ENCODE data around the gene TOGARAM2. TPM values are rescaled to one million over a fixed set of nuclear protein-coding genes. Genes with fewer than 3 reads are reported as not detected.

The TOGARAM2 gene
- total RNA-seq, 6 experiments from 2014 or later: not detected

DNA sequence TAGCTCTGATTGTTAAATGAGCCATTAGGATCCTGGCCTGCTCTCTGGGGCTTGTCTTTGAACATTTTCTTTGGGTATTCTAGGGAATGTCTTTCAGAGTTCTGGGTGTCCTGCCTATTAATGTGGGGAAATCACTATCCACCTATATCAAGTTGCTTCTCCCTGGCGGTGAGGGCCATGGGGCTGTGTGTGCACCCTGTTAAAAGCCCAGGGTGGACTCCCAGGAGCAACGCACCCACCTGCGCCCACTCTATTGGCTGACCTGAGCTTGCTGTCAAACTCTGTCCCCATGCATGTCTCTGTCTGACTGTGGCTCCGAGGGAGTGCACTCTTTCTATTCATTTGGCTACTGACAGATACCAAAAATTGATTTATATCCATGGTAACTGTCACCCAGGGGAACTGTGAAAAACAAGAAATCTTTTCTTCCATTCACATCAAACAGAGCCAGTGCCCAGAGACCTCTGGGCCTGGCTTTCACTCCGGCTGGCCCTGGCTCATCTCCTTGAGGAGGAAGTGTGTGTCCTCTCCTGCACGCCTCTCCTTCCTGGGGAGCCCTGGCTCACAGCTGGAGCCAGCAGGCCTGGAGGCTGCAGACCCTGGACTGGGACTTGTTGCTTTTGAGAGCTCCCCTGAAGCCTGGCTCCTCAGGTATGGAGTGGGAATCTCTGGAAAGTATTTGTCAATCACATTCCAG is 10.5 kb upstream of the TOGARAM2 start:
- H3K4me1 Mint-ChIP-seq (ENCODE audit: low read depth): peaks cover 2% of the 10 kb centered on the region; the same call in 1 of the 2 replicates
- DNase-seq: no peak
- no peak overlapping the region for H3K4me3 Mint-ChIP-seq
- no peak overlapping the region for H3K27ac Mint-ChIP-seq
- peaks cover 2% of the 10 kb centered on the region; the same call in 1 of the 2 replicates for H3K9me3 Mint-ChIP-seq
- TF ChIP-seq, protein P1, sequence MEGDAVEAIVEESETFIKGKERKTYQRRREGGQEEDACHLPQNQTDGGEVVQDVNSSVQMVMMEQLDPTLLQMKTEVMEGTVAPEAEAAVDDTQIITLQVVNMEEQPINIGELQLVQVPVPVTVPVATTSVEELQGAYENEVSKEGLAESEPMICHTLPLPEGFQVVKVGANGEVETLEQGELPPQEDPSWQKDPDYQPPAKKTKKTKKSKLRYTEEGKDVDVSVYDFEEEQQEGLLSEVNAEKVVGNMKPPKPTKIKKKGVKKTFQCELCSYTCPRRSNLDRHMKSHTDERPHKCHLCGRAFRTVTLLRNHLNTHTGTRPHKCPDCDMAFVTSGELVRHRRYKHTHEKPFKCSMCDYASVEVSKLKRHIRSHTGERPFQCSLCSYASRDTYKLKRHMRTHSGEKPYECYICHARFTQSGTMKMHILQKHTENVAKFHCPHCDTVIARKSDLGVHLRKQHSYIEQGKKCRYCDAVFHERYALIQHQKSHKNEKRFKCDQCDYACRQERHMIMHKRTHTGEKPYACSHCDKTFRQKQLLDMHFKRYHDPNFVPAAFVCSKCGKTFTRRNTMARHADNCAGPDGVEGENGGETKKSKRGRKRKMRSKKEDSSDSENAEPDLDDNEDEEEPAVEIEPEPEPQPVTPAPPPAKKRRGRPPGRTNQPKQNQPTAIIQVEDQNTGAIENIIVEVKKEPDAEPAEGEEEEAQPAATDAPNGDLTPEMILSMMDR (IDR thresholded peaks at IDR 0.05): no peak
- H3K36me3 Mint-ChIP-seq (ENCODE audit: low read depth): no peaks in the 10 kb centered on the region
- H3K27me3 Mint-ChIP-seq (ENCODE audit: insufficient read depth): peaks cover 2% of the 10 kb centered on the region; the same call in 1 of the 2 replicates

DNA sequence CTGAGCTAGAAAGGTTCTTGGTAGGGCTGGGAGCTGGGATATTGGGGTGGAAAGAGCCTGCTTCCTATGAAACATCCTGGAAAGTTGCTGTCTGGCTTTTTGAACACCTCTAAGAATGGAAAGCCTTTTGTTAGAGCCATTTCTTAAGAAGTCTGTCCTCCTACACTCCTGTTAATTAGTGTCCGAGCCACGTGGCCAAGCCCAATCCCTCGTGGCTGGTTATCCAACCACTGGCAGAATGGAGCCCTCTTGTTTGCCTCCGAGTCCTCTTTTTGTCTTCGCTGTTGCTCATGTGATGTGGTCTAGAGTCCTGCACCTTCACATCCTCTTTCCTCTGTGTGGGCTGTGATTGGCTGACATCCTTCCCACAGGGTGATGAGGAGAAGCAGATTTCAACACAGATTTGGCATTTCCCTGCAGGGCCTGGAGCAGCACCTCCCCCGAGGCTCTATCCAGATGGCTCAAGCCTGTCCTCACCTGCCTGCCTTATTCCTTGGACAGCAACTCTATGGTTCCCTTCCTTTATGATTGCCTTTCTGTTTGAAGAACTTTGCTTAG is 8.2 kb upstream of the TOGARAM2 start:
- Mint-ChIP-seq H3K4me1 (ENCODE audit: low read depth) (peaks cover 16% of the 10 kb centered on the region), H3K4me3 (no peak overlapping the region), H3K27ac (no peak overlapping the region), H3K27me3 (ENCODE audit: insufficient read depth) (peaks cover 4% of the 10 kb centered on the region; the same call in 1 of the 2 replicates), H3K36me3 (ENCODE audit: low read depth) (no peaks in the 10 kb centered on the region), H3K9me3 (no peaks in the 10 kb centered on the region)
- DNase-seq: no peak
- TF ChIP-seq, protein P1 (IDR thresholded peaks at IDR 0.05): no peak

DNA sequence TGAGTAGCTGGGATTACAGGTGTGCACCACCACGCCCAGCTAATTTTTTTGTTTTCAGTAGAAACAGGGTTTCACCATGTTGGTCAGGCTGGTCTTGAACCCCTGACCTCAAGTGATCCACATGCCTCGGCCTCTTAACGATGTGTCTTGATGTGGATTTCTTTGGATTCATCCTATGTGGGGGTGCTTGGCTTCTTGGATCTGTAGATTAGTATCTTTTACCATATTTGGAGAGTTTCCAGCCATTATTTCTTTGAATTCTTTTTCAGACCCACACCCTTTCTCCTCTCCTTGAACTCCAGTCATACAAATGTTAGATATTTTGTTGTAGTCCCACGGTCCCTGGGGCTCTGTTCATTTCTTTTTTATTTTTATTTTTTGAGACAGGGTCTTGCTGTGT is 6.8 kb upstream of the TOGARAM2 start:
- Mint-ChIP-seq H3K9me3 (no peaks in the 10 kb centered on the region), H3K27ac (no peak overlapping the region), H3K4me3 (no peak overlapping the region), H3K4me1 (ENCODE audit: low read depth) (peaks cover 16% of the 10 kb centered on the region), H3K27me3 (ENCODE audit: insufficient read depth) (peaks cover 11% of the 10 kb centered on the region), H3K36me3 (ENCODE audit: low read depth) (no peaks in the 10 kb centered on the region)
- DNase-seq: no peak
- TF ChIP-seq, protein P1 (IDR thresholded peaks at IDR 0.05): no peak

DNA sequence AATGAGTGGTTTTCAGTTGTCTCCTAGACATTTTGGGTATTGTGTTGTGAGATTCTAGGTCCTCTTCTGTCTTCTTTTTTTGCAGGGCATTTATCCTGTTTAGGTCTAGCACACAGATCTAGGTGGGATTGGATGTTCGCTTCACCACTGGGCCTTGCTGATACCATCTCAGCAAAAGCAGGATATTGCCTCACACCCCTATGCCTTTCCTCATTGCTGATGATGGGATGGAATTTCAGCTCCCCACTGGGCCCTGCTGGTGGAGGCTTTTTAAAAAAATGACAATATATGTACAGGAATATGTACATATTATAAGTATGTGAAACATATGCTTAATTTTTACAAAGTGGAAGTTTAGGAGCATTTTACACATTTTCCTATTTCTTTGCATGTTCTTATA is 5.4 kb upstream of the TOGARAM2 start:
- H3K4me3 Mint-ChIP-seq: no peak overlapping the region
- H3K27me3 Mint-ChIP-seq (ENCODE audit: insufficient read depth): peaks cover 13% of the 10 kb centered on the region
- H3K4me1 Mint-ChIP-seq (ENCODE audit: low read depth): peaks cover 16% of the 10 kb centered on the region
- no peak for DNase-seq
- TF ChIP-seq, protein P1 (IDR thresholded peaks at IDR 0.05): no peak
- H3K9me3 Mint-ChIP-seq: no peaks in the 10 kb centered on the region
- H3K36me3 Mint-ChIP-seq (ENCODE audit: low read depth): no peaks in the 10 kb centered on the region
- H3K27ac Mint-ChIP-seq: no peak overlapping the region

DNA sequence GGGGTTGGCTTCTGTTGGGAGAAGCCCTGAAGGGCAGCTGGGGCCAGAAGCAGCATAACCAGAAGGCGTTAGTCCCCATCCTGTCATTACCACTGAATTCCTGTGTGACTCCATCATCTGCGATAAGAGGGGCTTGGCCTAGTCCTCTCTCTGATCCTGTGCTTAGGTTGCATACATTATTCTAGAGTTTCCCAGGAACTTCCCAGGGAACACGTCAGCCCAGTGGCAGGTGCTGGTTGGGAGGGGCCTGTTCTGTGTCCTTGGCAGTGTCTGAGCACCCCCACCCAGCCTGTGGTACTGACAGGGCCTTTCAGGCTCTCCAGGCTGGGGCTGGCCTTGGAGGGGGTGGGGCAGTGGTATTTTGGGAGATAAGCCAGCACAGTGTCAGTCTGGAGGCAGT is 4.5 kb upstream of the TOGARAM2 start:
- DNase-seq: peak; percentile 68
- Mint-ChIP-seq H3K4me1 (ENCODE audit: low read depth) (peaks cover 16% of the 10 kb centered on the region), H3K27me3 (ENCODE audit: insufficient read depth) (peaks cover 11% of the 10 kb centered on the region), H3K36me3 (ENCODE audit: low read depth) (no peaks in the 10 kb centered on the region), H3K27ac (peak overlapping the region; percentile 41), H3K4me3 (no peak overlapping the region), H3K9me3 (no peaks in the 10 kb centered on the region)
- TF ChIP-seq, protein P1 (IDR thresholded peaks at IDR 0.05): no peak

Data from HFFc6 (cell line).